CD4-positive, CD25-positive, alpha-beta regulatory T cell (primary cell): Measurements from ENCODE around the gene LRRC25. TPM values are rescaled to one million over a fixed set of nuclear protein-coding genes. Genes with fewer than 3 reads are reported as not detected.

Source experiments
- ATAC-seq, 2 donors: fragments of 150-1000 bp; cut with Tn5 transposase; one replicate each; pipeline ENCODE4 v1.10.0; 2021; ENCODE audit warnings: low read depth in 2 of 2, moderate number of reproducible peaks in 2 of 2, moderate library complexity in 1 of 2
- DNase-seq, 3 donors: peaks; one replicate each; pipeline versions ENCODE4 v3.0.0 to v3.0.0-alpha.2; 2012 to 2022; ENCODE audit warnings: mixed read lengths in 1 of 3
- H3K27ac ChIP-seq: one replicate; pipeline ENCODE4 v1.7.0; 2013; ENCODE audit warnings: mild to moderate bottlenecking, low read length; ENCODE audit not compliant: insufficient read depth, poor library complexity, severe bottlenecking
- H3K27me3 ChIP-seq: one replicate; pipeline ENCODE4 v1.7.0; 2013; ENCODE audit warnings: low read length; ENCODE audit not compliant: control insufficient read depth, insufficient read depth
- H3K36me3 ChIP-seq: one replicate; pipeline ENCODE4 v1.7.0; 2013; ENCODE audit warnings: mild to moderate bottlenecking, low read length, moderate library complexity; ENCODE audit not compliant: control insufficient read depth, insufficient read depth
- H3K4me1 ChIP-seq: 2 replicates; pipeline ENCODE4 v1.7.0; 2013; ENCODE audit warnings: mild to moderate bottlenecking, low read length; ENCODE audit not compliant: insufficient read depth, control insufficient read depth, poor library complexity, severe bottlenecking
- H3K4me3 ChIP-seq: one replicate; pipeline ENCODE4 v1.7.0; 2013; ENCODE audit warnings: low read depth, mild to moderate bottlenecking, low read length, moderate library complexity
- H3K9me3 ChIP-seq, 2 experiments: 1 replicate in 1 of 2; 2 replicates in 1 of 2; pipeline ENCODE4 v1.7.0; 2013; ENCODE audit warnings: low read length in 2 of 2, mild to moderate bottlenecking in 1 of 2, moderate library complexity in 1 of 2; ENCODE audit not compliant: control insufficient read depth in 2 of 2
- H3K27ac Mint-ChIP-seq, 3 donors: one replicate each; pipeline ENCODE4 v1.8.0; 2020 to 2022; ENCODE audit warnings: mild to moderate bottlenecking in 3 of 3, mixed read lengths in 3 of 3, moderate library complexity in 2 of 3
- H3K27me3 Mint-ChIP-seq: one replicate; pipeline ENCODE4 v1.8.0; 2022; ENCODE audit warnings: mild to moderate bottlenecking, mixed read lengths
- H3K36me3 Mint-ChIP-seq: one replicate; pipeline ENCODE4 v1.8.0; 2020; ENCODE audit warnings: mixed read lengths
- H3K4me1 Mint-ChIP-seq, 4 donors: one replicate each; pipeline ENCODE4 v1.8.0; 2020 to 2022; ENCODE audit warnings: mixed read lengths in 4 of 4, mild to moderate bottlenecking in 1 of 4
- H3K4me3 Mint-ChIP-seq, 4 donors: one replicate each; pipeline ENCODE4 v1.8.0; 2020 to 2022; ENCODE audit warnings: mild to moderate bottlenecking in 4 of 4, mixed read lengths in 4 of 4, moderate library complexity in 3 of 4
- H3K9me3 Mint-ChIP-seq, 7 donors: one replicate each; pipeline ENCODE4 v1.8.0; 2020 to 2022; ENCODE audit warnings: mixed read lengths in 7 of 7, mild to moderate bottlenecking in 3 of 7, moderate library complexity in 2 of 7
- polyA plus RNA-seq, 4 donors: library from polyadenylated mRNA; unstranded; fragments of 300-500 nt; fragmentation: Illumina TruSeq; gene quantifications; one replicate each; pipeline ENCODE4 v1.2.3, GENCODE V29; 2021
- total RNA-seq: library from RNA; stranded (reverse); gene quantifications from one replicate; pipeline ENCODE4 v1.2.3, GENCODE V29; 2022

LRRC25 gene
- total and polyA plus RNA-seq, 5 donors from 2014 or later = 0.09 to 0.79 (median 0.25) TPM; not detected in 2

GRCh38 chr19:18419699-18420460 is 22.5 kb upstream of the LRRC25 start:
- Mint-ChIP-seq H3K27ac (peak overlapping the region in 2 of 3 donors; percentile 89 to 93), H3K4me3 (peak overlapping the region; percentile 88 to 96 (median 92)), H3K27me3 (peaks cover 25% of the 10 kb centered on the region), H3K4me1 (peaks cover 7 to 85% (median 41%) of the 10 kb centered on the region in 4 donors), H3K9me3 (peaks cover 0 to 1% (median 0%) of the 10 kb centered on the region in 7 donors), H3K36me3 (no peaks in the 10 kb centered on the region)
- DNase-seq = peak in 1 of 3 donors; percentile 56
- H3K36me3 ChIP-seq = no peaks in the 10 kb centered on the region
- H3K4me3 ChIP-seq = peak overlapping the region; percentile 19
- peak overlapping the region; percentile 60 for H3K27ac ChIP-seq
- peak in 1 of 2 donors; percentile 29 for ATAC-seq
- H3K9me3 ChIP-seq = no peaks in the 10 kb centered on the region
- no peaks in the 10 kb centered on the region for H3K27me3 ChIP-seq
- H3K4me1 ChIP-seq = peaks cover 94% of the 10 kb centered on the region

GRCh38 chr19:18419195-18419698 is 21.8 kb upstream of the LRRC25 start, which contains the start of gene SSBP4:
Gene SSBP4, plus strand, starts transcription at chr19:18419398. Its CDS starts 251 bp downstream, at chr19:18419649.
- peak within 1 kb of the TSS; percentile 44 for H3K4me3 ChIP-seq
- Mint-ChIP-seq H3K4me1 (peaks cover 7 to 85% (median 44%) of the 10 kb centered on the region in 4 donors), H3K36me3 (no peaks in the 10 kb centered on the region), H3K4me3 (peak within 1 kb of the TSS; percentile 88 to 96 (median 92)), H3K27ac (peak within 1 kb of the TSS; percentile 48 to 93 (median 89)), H3K27me3 (peaks cover 31% of the 10 kb centered on the region), H3K9me3 (peaks cover 0 to 1% (median 0%) of the 10 kb centered on the region in 7 donors)
- ATAC-seq (peak; percentile 53 to 57), DNase-seq (peak; percentile 61 to 82 (median 75))
- H3K36me3 ChIP-seq = no peaks in the 10 kb centered on the region
- no peaks in the 10 kb centered on the region for H3K9me3 ChIP-seq
- peaks cover 93% of the 10 kb centered on the region for H3K4me1 ChIP-seq
- H3K27ac ChIP-seq = peak within 1 kb of the TSS; percentile 60
- no peaks in the 10 kb centered on the region for H3K27me3 ChIP-seq

DNA sequence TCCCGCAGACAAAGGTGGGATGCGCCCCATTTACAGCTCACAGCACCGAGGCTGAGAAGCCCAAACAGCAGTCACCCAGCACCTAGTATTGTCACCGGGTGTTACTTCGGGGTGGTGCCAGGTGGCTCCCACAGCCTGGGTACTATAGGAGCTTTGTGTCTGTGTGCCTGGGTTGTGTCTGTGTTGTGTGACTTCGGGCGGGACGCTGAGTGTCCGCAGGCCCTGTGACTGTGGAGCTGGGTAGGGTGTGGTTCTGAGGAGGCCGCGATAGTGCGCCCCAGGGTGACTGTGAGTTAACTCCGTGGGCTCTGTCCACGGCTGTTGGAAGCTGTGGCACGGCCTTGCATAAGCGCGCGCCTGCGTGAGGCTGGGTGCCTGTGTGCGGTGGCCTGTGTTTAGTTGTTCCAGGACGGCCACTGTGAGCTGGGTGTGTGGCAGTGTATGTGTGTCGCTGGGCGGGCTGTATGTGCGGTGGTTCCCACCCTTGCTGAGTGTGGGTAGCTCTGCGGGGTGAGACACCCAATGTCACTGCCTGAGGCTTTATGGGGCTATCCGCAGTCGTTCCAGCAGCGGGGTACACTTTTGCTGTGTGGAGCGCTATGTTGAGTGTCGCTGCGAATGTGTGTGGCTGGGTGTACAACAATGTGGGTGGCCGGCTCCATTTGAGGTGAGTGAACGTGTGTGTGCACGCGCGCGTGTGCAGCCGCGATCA is 21.2 kb upstream of the LRRC25 start:
- no peak overlapping the region for H3K27ac ChIP-seq
- Mint-ChIP-seq H3K27ac (peak overlapping the region in 2 of 3 donors; percentile 48 to 86), H3K9me3 (peaks cover 0 to 1% (median 0%) of the 10 kb centered on the region in 7 donors), H3K4me3 (peak overlapping the region; percentile 87 to 94 (median 90)), H3K4me1 (peaks cover 7 to 83% (median 42%) of the 10 kb centered on the region in 4 donors), H3K27me3 (peaks cover 37% of the 10 kb centered on the region), H3K36me3 (no peaks in the 10 kb centered on the region)
- DNase-seq = peak in 1 of 3 donors; percentile 57
- H3K4me1 ChIP-seq = peaks cover 87% of the 10 kb centered on the region
- H3K4me3 ChIP-seq = peak overlapping the region; percentile 44
- H3K27me3 ChIP-seq = no peaks in the 10 kb centered on the region
- no peaks in the 10 kb centered on the region for H3K9me3 ChIP-seq
- peak; percentile 23 to 28 for ATAC-seq
- H3K36me3 ChIP-seq = no peaks in the 10 kb centered on the region

DNA sequence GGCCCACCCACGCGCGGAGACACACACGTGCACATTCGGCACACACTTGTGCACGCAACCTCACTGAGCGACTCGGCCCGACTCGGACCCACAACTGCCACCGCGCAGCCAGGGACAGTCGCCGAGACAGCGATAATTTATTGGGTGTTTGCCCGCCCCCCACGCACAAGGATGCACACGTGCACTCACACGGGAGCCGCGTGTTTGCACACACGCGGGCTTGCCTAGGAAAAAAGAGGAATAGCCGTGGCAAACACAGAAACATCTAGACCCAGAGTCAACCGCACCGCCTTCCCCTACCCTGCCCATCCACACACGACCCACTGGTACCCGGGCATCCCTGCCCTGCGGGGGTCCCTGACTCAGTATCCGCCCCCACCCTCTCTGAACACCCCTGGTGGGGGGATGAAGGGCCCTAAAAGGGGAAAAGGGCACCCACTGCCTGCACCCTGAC is 20.6 kb upstream of the LRRC25 start:
- no peak overlapping the region for H3K27ac ChIP-seq
- peak overlapping the region in 2 of 3 donors; percentile 40 to 86 for H3K27ac Mint-ChIP-seq
- H3K4me3 ChIP-seq = no peak overlapping the region

GRCh38 chr19:18417250-18418028 is 20.0 kb upstream of the LRRC25 start:
- DNase-seq = peak in 1 of 3 donors; percentile 50
- Histone ChIP-seq H3K9me3 (no peaks in the 10 kb centered on the region), H3K4me1 (peaks cover 75% of the 10 kb centered on the region), H3K36me3 (no peaks in the 10 kb centered on the region), H3K27ac (no peak overlapping the region), H3K4me3 (no peak overlapping the region), H3K27me3 (no peaks in the 10 kb centered on the region)
- Mint-ChIP-seq H3K27me3 (peaks cover 37% of the 10 kb centered on the region), H3K27ac (peak overlapping the region in 1 of 3 donors; percentile 66), H3K4me3 (peak overlapping the region; percentile 87 to 94 (median 92)), H3K9me3 (peaks cover 0 to 2% (median 0%) of the 10 kb centered on the region in 7 donors), H3K4me1 (peaks cover 0 to 71% (median 33%) of the 10 kb centered on the region in 4 donors), H3K36me3 (no peaks in the 10 kb centered on the region)
- ATAC-seq = no peak

More for the DNA sequence above, 20.6 kb upstream of the LRRC25 start:
- no peak for DNase-seq
- no peak for ATAC-seq
- Histone ChIP-seq H3K36me3 (no peaks in the 10 kb centered on the region), H3K4me1 (peaks cover 81% of the 10 kb centered on the region), H3K9me3 (no peaks in the 10 kb centered on the region), H3K27me3 (no peaks in the 10 kb centered on the region)
- Mint-ChIP-seq H3K9me3 (peaks cover 0 to 2% (median 0%) of the 10 kb centered on the region in 7 donors), H3K4me3 (peak overlapping the region; percentile 87 to 94 (median 90)), H3K36me3 (no peaks in the 10 kb centered on the region), H3K27me3 (peaks cover 37% of the 10 kb centered on the region), H3K4me1 (peaks cover 6 to 77% (median 38%) of the 10 kb centered on the region in 4 donors)

DNA sequence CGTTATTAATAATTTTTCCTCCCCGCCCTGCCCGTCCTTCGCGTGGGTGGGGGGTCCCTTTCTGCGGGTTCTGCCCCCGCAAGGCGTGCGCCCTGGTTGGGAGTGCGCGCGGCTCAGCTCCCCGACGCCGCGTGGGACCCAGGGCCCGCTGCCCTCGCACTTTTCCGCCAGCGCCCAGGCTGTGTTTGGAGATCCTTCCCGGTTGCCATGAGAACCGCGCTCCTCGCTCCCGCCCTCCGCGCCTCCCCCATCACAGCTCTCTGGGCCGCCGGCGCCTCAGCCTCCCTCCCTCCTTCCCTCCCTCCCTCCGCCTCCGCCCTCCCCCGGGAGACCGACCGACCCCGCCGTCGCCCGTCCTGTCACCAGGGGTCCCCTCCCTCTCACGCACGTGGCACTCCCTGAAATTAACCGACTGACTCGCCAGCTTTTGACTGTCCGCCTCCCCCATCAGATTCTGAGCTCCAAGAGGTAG is 19.4 kb upstream of the LRRC25 start:
- peaks cover 0 to 65% (median 31%) of the 10 kb centered on the region in 4 donors for H3K4me1 Mint-ChIP-seq
- Histone ChIP-seq H3K27me3 (no peaks in the 10 kb centered on the region), H3K4me1 (peaks cover 69% of the 10 kb centered on the region), H3K9me3 (no peaks in the 10 kb centered on the region), H3K27ac (no peak overlapping the region), H3K36me3 (no peaks in the 10 kb centered on the region), H3K4me3 (no peak overlapping the region)
- peaks cover 0 to 2% (median 0%) of the 10 kb centered on the region in 7 donors for H3K9me3 Mint-ChIP-seq
- ATAC-seq (no peak), DNase-seq (peak in 2 of 3 donors; percentile 55 to 57)
- H3K36me3 Mint-ChIP-seq = no peaks in the 10 kb centered on the region
- H3K4me3 Mint-ChIP-seq = peak overlapping the region; percentile 81 to 94 (median 90)
- peak overlapping the region in 1 of 3 donors; percentile 66 for H3K27ac Mint-ChIP-seq
- peaks cover 37% of the 10 kb centered on the region for H3K27me3 Mint-ChIP-seq
